Fibroblast of skin of abdomen (primary cell): Measurements from ENCODE around the gene SLC16A6.
"Not testable (repeated sequence)": the region's sequence is repeated elsewhere in the genome, so short reads cannot be mapped to it uniquely, and the experiment has no call there.

Experiments used
- DNase-seq: peaks from one replicate; pipeline ENCODE4 v3.0.0-alpha.2; 2013

The SLC16A6 gene

DNA sequence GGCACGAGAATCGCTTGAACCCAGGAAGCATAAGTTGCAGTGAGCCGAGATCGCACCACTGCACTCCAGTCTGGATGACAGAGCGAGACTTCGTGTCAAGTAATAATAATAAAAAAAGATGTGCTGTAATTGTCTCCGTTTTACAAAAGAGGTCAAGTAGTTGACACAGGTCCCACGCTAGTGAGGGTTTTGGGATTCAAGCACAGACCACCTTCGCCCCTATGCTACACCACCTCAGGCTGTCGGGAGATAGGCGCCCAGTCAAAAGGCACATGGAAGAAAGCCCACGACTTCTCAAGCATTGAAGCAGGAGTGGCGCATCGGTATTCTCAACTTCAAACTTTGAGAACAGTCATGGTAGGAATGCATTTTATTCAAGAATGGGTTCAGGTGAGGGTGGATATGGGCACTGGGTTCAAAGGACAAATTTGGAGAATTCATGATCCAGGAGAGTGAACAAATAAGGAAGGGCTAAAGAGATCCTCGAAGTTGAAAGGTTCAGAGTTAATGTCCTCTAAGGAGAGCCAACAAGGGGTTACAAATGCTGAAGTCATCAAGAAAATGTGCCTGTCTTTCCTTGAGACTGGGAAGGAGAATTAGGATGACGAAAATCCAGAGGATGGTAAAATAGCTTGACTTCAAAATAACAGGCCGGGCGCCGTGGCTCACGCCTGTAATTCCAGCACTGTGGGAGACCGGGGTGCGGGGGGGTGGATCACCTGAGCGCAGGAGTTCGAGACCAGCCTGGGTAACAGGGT, 44.5 kb downstream of the SLC16A6 start:
- no peak for DNase-seq

DNA sequence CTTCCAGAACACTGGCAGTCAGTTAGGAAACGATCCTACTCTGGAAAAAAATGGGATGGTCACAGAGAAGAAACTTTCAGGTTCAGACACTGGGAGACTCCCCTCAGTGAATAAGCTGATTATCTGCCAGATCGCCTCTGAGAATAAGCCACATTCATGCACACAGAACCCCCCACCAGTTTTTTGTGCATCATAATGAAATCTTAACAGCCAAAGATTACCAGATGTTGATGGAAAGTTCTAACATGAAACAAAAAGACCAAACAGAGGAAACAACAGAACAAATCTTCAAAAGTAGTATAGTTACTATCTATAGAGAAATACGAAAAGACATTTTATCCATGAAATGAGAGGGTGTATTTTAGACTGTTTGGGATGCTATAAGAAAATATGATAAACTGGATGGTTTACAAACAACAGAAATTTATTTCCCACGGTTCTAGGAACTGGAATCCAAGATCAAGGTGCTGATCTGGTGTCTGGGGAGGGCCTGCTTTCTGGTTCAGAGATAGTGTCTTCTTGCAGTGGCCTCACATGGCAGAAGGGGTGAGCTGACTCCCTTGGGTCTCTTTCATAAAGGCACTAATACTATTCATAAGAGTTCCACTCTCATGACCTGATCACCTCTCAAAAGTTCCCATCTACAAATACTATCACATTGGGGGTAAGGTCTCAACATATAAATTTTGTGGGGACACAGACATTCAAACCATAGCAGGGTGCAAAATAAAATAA, 51.1 kb downstream of the SLC16A6 start:
- no peak for DNase-seq

DNA sequence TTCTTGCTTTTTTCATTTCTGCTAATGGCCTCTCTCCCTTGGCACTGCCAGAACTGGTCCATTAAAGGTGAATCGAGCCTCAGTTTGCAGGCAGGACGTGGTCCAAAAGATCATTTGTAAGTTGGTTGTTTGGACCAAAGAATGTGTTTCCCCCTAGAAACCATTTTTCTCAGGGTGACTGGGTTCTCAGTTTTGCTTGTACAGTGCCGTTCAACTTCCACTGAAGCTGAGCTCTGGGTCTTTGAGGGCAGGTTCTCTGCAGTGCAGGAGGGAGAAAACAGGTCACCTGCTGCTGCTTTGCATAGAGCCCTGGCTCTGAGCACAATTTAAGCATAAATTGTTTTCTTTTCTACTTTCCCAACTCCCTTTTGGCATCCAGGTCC, 52.1 kb downstream of the SLC16A6 start:
- no peak for DNase-seq

DNA sequence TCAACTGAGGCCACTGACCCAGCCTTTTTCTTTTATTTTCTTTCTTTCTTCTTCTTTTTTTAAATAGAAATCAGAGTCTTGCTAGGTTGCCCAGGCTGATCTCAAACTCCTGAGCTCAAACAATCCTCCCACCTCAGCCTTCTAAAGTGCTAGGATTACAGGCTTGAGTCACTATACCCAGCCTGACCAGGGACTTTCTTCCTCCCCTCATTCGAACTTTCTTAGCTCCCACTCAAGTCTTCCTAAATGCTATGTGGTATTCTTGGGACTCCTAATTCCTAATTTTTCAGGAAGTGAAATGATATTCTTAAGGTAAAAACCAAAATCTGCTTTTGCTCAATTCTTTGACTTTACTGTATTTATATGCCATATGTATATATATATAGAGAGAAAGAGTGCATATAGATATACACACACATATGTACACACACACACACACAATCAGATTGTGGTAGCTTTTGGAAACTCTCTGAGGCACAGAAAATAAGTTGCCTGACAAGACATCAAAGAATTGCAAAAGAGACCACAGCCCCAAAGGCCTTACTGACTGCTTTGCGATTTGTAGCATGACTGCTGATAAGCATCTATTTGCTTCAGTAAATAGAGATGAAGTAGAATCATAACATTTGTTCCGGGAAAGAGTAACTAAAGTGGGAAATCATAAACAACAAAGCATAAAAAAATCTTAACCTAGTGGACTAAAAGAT, 52.6 kb downstream of the SLC16A6 start:
- no peak for DNase-seq

DNA sequence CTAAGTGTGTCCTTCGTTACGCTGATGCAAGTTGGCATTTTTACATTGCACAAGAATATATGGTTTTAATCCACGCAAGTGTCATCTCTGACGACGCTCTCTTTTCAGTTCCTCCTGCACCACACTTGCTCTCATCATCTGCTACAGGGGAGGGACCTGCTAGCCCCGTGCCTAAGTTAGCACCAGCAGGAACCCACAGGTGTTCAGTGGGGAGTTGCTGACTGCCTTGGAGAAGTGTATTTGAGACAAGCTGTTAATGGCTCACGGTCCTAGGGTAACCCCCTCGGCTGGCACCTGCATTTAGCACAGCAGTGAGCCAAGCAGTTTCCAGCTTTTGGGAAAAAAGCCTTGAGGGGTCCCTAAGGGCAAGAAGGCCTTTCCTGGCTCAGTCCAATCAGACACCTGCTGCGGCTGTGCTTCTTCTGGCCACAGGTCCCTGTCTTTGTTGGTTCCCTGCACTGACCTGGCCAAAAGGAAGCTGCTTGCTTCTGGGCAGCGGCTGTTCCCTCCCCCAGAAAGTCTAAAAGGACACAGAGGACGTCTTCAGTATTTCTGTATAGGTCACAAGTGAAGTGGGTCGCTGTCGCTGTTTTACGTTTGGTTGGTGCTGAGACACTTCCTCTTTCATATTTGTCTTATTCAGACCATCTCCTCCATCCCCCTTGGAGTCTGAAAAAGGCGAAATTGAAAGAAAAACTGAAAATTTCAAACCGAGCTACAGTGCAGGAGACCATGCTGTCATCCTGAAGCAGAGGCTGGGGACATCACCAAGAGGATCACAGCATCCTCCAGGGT, 53.4 kb downstream of the SLC16A6 start:
- not testable (repeated sequence) for DNase-seq

DNA sequence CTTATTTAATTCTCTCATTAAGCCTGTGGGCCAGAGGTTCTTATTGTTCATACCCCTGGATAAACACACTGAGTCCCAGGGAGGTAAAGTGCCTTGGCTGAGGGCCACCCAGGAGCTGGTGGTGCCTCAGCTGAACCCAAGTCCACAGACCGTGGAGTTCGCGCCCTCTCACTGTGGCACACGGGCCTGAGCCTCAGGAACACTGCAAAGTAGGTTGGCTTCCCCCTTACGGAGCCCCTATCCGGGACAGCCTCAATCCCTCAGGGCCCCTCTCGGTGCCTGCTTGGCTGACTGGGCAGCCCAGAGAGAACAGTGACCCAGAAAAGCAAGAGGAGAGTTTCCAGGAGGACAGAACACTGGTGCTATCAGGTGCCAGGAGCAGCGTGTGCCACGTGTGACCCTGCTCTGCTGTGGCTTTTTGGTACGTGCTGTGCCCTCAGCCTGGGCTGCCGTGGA, 55.6 kb downstream of the SLC16A6 start:
- not testable (repeated sequence) for DNase-seq

DNA sequence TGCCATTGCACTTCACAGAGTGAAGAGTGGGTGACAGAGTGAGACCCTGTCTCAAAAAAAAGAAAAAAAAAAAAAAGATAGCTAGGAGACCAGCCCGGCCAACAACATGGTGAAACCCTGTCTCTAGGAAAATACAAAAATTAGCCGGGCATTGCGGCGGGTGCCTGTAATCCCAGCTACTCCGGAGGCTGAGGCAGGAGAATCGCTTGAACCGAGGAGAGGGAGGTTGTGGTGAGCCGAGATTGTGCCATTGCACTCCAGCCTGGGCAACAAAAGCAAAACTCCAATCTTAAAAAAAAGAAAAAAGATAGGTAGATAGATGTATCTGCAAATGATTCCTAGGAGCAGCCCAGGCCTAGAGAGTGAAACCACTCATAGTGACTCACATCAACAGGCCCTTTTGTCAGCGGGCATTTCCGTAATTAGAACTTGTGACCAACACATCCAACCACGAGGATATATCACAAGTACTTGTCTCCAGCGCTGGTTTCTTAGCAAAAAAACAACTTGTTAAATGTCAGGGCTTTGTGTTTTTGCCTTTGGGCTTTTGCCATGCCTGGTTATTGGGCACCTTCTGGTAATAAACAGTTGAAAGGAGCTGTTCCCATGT, 56.1 kb downstream of the SLC16A6 start:
- DNase-seq, result peak; percentile 63

DNA sequence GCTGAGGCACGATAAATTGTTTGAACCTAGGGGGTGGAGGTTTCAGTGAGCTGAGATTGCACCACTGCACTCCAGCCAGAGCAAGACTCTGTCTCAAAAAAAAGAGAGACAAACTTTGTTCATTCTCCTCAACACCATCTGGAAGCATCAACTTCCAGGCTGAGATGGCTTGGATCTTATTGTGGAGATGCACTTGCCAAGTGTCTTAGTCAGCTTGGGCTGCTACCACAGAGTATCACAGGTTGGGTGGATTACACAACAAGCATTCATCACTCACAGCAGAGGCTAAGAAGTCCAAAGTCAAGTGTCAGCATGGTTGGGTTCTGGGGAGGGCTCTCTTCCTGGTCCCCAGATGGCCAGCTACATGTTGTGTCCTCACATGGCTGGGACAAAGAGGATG, 58.2 kb downstream of the SLC16A6 start:
- peak; percentile 24 for DNase-seq

DNA sequence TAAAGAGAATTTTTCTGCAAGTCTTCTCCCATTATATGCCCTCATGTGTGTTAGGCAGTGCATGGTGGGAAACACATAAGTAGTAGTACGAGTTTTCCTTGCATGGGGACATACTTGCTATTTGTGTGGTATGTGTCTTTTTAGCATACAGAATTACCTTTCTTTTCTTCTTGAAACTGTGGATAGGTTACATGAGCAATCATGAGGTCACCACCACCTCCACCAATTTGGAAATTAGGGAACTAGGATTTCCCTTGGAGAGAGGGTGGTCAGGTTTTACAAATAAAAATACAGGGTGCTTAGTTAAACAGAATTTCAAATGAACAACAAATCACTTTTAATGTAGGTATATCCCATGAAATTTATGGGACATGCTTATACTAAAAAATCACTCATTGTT, 59.4 kb downstream of the SLC16A6 start:
- DNase-seq, result no peak

DNA sequence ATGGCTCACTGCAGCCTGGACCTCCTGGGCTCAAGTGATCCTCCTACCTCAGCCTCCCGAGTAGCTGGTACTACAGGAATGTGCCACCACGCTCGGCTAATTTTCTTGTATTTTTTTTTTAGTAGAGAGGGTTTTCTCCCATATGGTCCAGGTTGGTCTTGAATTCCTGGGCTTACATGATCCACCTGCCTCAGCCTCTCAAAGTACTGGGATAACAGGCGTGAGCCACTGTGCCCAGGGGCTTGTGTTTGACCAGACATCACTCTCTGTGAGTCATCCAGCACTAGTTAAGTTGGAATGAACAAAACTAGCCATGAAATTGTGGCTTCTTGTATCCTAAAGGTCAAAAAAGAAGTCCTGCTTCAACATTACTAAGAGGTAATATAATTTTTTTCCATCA, 59.8 kb downstream of the SLC16A6 start:
- not testable (repeated sequence) for DNase-seq

DNA sequence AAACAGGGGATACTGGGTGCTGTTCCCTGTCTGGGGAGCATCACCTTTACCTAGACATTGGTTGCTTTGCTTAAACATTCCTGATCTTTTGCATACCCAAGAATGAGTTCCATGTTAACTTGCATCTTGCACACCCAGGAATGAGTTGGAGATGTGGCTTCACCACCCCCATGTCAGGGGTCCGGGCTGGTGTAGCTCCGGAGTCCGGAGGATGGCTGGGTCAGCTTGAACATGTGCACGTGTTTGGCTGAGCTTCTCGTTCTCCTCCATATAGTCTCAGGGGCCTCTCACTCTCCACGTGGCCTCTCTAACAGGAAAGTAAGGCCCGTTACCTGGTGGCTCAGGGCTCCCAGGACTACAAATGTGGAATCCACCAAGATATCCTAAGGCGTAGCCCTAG, 61.3 kb downstream of the SLC16A6 start:
- DNase-seq, result no peak

DNA sequence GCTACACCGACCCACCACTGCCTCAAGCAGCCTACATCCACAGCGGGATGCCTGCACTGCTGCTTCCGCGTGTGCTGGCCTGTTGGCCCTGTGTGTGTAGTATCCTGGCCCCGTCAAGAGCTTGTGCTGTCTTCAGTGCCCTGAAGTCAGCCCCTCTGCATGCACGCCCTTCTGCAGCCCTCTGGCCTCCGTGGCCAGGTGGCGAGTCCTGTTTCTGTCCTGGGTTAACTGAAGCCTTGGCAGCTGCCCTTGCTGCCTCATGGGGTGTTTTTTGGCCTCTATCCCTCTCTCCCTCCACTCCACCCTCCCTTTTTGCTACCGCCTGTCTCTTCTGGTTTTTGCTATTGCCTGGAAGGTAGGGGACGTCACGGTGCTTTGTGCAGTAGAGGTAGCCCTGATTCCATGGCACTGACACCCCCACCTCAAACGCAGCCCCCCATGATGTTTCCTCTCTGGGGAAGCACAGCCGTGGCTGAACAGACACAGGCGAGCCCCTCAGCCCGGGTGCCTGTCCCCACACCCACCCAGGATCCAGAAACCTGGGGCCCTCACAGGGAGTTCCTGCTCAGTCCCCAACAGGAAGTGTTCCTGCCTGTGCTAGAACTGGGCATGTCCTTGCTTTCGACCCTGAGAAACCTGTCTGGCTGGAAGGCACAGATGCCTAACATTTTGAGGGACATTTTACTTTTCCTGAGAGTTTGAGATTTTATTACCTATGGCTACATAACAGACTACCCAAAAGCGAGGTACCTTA, 61.9 kb downstream of the SLC16A6 start:
- DNase-seq, result no peak

DNA sequence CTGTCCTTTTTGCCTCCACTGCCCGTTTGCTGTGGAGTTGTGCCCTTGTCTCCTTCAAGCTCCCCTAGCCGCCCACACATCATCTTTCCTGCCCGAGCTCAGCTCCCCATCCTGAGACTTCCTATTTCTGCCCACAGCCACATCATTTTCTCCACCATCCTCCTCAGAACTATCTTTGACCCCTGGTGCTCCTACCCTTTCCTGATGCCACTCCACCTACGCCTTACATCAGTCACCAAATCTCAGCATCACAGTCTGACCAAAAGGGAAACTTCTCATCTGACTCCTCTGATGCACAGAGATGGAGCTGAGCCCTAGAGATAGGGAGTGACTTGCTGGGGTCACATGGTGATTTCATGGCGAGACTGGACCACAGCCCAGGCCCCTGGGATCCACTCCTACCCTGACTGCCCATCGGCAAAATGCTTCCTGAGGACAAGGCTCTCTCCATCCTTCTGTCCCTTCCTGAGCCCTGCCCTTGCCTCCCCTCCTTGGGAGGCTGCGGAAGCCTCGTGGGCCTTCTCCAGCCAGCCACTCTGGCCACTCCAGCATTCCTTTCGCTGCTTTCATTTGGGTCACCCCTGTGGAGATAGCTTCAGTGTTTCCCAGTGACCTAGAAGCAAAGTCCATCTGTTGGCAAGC, 62.8 kb downstream of the SLC16A6 start:
- not testable (repeated sequence) for DNase-seq

DNA sequence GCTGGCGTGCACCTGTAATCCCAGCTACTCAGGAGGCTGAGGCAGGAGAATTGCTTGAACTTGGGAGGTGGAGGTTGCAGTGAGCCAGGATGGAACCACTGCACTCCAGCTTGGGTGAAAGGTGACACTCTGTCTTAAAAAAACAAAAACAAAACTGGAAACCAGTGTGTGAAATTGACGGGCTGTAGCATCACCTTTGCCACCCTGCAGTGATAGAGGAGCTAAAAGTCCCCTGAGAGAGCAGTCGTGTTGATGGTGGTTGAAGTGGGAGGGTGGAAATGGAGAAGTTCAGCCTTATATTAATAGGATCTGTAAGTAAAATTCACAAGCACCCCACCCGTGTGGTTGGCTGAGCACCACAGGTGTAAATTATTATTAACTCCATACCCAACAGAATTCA, 65.9 kb downstream of the SLC16A6 start:
- not testable (repeated sequence) for DNase-seq

DNA sequence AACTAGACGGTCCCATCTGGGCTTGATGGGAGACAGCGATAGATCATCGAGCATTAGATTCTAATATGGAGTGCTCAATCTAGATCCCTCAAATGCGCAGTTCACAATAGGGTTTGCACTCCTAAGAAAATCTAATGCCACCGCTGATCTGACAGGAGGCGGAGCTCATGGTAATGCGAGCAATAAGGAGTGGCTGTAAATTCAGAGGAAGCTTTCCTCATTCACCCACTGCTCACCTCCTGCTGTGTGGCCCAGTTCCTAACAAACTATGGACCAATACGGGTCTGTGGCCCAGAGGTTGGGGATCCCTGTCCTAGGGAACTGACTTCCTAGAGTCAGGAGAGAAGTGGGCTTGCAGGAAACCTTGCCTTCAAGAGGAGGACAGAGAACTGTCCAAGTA, 68.3 kb downstream of the SLC16A6 start:
- no peak for DNase-seq

DNA sequence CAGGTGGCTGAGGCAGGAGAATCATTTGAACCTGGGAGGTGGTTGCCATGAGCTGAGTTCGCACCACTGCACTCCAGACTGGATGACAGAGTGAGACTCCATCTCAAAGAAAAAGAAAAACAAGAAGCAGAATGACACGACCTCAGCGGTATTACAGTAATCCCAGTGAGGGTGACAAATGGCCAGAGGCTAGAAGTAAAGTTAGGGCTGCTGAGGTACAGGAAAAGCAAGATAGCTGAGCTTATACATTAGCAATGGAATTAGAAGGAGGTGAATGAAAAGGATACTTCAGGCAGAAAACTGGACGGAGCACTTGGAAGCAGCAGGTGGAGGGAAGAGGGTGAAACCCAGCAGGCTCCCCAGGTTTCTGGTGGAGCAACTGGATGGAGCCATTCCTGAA, 69.1 kb downstream of the SLC16A6 start:
- DNase-seq, result no peak

DNA sequence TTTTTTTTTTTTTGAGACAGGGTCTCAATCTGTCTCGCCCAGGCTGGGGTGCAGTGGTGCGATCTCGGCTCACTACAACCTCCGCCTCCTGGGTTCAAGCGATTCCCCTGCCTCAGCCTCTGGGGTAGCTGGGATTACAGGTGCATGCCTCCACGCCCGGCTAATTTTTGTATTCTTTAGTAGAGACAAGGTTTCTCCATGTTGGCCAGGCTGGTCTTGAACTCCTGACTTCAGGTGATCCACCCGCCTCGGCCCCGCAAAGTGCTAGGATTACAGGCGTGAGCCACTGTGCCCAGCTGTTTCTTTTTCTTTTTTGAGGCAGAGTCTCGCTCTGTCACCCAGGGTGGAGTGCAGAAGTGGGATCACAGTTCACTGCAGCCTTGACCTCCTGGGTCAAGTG, 70.1 kb downstream of the SLC16A6 start:
- DNase-seq, result not testable (repeated sequence)

DNA sequence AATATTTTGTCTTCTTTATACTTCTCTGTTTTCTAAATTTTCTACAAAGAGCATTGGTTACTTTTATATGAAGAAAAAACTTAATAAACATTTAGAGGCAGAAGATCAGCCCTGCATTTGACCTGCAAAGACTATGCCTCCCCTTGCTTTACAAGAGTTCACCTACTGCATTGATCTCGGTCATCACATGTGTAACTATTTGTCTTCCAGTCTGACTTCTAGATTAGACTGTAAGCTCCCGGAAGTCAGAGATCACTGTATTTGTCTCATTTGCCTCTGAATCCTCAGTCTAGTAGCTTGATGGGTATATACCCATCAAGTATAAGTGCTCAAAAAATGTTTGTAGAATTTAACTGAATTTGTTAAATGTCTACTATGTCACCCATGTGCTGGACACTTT, 70.7 kb downstream of the SLC16A6 start:
- not testable (repeated sequence) for DNase-seq

DNA sequence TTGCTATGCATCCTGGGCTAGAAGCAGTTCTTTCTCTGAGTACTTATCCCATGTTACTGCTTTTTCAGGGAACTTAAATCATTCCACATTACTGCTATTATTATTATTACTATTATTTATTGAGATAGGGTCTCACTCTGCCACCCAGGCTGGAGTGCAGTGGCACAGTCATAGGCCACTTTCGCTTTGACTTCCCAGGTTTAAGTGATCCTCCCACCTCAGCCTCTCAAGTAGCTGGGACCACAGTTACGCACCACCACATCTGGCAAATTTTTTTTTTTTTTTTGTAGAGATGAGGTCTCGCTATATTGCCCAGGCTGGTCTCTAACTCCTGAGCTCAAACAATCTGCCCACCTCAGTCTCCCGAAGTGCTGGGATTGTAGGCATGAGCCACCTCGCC, 71.5 kb downstream of the SLC16A6 start:
- DNase-seq, result not testable (repeated sequence)
